MM.1S (cell line): ENCODE measurements around the gene CDH6.

Source experiments
- EZH2 ChIP-seq: fragments of 300-600 bp; sonication (generic); optimal IDR thresholded peaks from 2 replicates; pipeline ENCODE3; 2017; ENCODE audit warnings: low read depth, mild to moderate bottlenecking, antibody characterized with exemption, low read length, mixed read lengths
- EZH2phosphoT487 ChIP-seq: fragments of 300-600 bp; sonication (generic); IDR thresholded peaks from 2 replicates; pipeline ENCODE4 v1.6.1; 2018; ENCODE audit warnings: antibody characterized with exemption, low read length
- TF ChIP-seq, protein P1 (sequence below): fragments of 300-600 bp; sonication (generic); IDR thresholded peaks from 2 replicates; pipeline ENCODE4 v1.5.1; 2016; ENCODE audit warnings: antibody characterized with exemption, low read length, mixed read lengths

DNA sequence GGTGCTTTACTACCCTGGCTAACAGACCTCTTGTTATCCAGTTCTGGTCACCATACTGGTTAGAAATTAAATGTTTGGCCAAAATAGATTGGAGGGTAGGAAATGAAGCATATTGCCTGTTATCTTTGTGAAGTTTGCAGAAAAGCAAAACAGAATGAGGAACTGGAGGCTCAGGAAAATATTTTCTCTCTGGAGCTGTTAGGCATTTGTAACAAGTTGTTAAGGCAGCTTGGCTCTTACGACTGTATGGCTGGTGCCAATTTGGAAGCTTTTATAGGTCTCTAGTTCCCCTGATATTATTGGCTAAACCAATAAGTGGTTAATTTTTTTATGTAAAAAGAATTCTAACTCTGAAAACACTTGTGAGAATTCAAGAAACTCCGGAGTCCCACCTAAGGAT is 35.8 kb downstream of the CDH6 start:
- TF ChIP-seq EZH2 (no peak), EZH2phosphoT487 (no peak)
- TF ChIP-seq, protein P1, sequence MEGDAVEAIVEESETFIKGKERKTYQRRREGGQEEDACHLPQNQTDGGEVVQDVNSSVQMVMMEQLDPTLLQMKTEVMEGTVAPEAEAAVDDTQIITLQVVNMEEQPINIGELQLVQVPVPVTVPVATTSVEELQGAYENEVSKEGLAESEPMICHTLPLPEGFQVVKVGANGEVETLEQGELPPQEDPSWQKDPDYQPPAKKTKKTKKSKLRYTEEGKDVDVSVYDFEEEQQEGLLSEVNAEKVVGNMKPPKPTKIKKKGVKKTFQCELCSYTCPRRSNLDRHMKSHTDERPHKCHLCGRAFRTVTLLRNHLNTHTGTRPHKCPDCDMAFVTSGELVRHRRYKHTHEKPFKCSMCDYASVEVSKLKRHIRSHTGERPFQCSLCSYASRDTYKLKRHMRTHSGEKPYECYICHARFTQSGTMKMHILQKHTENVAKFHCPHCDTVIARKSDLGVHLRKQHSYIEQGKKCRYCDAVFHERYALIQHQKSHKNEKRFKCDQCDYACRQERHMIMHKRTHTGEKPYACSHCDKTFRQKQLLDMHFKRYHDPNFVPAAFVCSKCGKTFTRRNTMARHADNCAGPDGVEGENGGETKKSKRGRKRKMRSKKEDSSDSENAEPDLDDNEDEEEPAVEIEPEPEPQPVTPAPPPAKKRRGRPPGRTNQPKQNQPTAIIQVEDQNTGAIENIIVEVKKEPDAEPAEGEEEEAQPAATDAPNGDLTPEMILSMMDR: no peak
